ENCODE results near the gene SDCCAG8.
"Not testable (repeated sequence)": the region's sequence is repeated elsewhere in the genome, so short reads cannot be mapped to it uniquely, and the experiment has no call there.

SDCCAG8 gene

DNA sequence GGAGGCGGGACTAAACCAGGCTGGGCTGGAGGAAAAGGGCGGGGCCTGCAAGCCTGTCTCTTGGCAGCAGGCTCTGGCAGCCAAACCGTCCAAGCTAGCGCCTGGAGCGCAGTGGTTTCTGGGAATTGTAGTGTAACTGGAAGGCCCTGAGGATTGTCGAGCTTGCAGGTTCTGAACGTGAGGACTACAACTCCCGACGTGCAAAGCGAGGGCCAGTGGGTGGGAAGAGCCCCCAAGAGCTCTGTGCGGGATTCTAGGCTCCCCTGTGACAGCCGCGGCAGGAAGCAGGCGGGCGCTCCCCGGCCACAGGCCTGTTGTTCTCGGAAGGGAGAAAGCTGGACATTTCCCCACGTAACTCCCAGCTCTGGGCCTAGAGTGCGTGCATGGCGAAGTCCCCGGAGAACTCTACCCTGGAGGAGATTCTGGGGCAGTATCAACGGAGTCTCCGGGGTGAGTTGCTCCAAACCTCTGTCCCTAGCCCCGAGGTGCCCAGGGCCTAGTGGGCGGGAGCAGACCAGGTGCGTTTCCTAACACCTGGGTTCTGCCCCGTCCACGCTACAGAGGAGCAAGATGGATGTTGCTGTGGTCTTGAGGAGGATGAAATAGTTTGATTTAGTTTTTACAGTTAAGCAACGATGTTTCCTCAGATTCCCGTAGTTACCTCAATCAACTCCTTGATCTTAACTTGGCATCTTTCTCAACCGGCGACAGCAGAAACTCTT lies at the start of gene SDCCAG8:
Gene SDCCAG8 (plus strand): TSS at position 251 of the 722 bp plus-strand sequence. CDS start 133 bp downstream, at position 384.
- DNase-seq: peak; percentile 99

GRCh38 chr1:243211984-243212383 lies 43.9 kb upstream of the SDCCAG8 start:
- DNase-seq: not testable (repeated sequence)

- DNase-seq: no peak
Observed at GRCh38 chr1:243213045-243213787, 42.6 kb upstream of the SDCCAG8 start.

DNA sequence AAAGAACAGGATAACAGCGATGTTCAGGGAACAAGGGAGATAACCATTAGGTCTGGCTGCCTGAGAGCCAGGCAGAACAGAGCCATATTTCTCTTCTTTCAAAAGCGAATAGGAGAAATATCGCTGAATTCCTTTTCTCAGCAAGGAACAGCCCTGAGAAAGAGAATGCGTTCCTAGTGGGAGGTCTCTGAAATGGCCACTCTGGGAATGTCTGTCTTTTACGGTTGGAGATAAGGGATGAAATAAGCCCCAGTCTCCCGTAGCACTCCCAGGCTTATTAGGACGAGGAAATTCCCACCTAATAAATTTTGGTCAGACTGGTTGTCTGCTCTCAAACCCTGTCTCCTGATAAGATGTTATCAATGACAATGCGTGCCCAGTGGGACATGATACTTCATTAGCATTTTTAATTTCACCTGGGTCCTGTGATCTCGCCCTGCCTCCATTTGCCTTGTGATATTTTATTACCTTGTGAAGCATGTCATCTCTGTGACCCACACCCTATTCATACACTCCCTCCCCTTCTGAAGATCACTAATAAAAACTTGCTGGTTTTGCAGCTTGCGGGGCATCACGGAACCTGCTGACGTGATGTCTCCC lies 40.5 kb upstream of the SDCCAG8 start:
- DNase-seq: not testable (repeated sequence)

- DNase-seq: no peak
Observed at GRCh38 chr1:243216741-243217140, 39.1 kb upstream of the SDCCAG8 start.

GRCh38 chr1:243217349-243217748 lies 38.5 kb upstream of the SDCCAG8 start:
- DNase-seq: no peak

- DNase-seq: no peak
Observed at GRCh38 chr1:243218059-243218458, 37.8 kb upstream of the SDCCAG8 start.

DNA sequence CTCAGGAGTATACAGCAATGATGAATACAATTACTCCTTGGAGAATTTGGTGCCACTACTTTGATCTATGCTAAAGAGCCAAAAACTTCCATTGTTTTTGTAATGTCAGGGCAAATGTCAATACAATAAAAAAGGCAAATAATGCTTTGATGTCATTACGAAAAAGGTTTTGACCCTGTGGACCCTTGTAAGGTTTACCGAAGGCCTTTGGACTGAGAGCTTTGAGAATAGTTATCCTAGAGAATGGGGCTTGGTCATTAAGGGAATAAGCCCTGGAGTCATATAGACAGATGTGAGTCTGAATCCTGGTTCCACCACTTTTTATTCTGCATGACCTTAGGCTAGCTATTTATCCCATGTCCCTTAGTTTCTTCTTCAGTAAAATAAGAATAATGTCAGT lies 28.2 kb upstream of the SDCCAG8 start:
- no peak for DNase-seq

GRCh38 chr1:243229526-243229925 lies 26.3 kb upstream of the SDCCAG8 start:
- DNase-seq: no peak

GRCh38 chr1:243230914-243231313 lies 24.9 kb upstream of the SDCCAG8 start:
- no peak for DNase-seq

DNA sequence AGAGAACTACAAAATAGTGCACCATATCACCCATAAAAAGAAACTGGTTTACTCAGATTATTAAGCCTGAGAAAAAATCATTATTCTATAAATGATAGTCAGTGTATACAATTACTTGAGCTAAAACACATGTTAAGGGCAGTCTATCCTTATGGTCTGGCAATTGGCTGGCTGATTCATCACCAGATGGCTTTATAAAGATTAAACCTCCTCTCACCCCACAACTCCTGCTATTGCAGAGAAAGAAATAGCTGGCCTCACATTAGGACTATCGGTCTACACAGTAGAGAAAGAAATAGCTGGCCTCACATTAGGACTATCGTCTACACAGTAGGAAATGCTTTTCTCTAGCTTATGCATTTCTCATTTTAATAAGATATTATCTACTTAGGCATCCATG lies 21.9 kb upstream of the SDCCAG8 start:
- no peak for DNase-seq

GRCh38 chr1:243234978-243235647 lies 20.7 kb upstream of the SDCCAG8 start:
- DNase-seq: no peak

GRCh38 chr1:243236604-243237252 lies 19.1 kb upstream of the SDCCAG8 start:
- DNase-seq: no peak

- no peak for DNase-seq
Observed at GRCh38 chr1:243244432-243244841, 11.4 kb upstream of the SDCCAG8 start.

DNA sequence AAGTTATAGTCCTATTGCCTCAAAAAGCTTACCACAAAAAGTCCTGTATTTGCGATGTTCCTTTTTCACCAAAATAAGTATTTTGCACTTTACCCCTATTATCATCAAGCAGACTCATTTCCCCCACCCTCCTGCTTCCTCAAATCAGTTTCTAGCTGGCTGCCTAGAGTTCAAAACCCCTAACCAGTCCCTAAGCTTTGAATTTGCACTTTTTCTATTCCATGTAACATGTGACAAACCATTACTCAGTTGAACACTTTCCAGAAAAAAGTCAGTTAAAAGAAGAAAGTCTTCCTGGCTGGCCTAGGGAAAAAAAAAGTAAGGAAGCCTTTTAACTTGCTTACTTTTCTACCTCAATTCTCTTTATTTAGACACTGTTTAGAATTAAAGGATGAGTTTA lies 8.9 kb upstream of the SDCCAG8 start:
- no peak for DNase-seq

DNA sequence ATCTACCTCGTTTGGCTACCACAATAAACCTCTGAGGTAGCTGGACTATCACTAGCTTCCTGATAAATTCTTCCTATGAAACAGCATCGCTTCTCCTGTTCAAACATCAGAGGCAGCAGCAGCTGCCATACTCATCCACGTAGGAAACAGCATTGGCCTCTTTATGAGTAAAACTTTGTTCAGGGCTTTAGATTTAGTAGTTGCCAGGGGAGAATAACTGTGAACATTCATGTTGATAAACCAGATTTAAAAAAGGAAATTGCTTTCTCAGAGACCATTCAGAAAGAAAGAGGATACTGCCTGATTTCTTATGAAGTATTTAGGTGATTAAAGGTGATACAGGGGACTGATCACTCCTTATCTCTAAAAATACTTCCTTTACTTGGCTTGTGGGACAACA lies 7.9 kb upstream of the SDCCAG8 start:
- no peak for DNase-seq

DNA sequence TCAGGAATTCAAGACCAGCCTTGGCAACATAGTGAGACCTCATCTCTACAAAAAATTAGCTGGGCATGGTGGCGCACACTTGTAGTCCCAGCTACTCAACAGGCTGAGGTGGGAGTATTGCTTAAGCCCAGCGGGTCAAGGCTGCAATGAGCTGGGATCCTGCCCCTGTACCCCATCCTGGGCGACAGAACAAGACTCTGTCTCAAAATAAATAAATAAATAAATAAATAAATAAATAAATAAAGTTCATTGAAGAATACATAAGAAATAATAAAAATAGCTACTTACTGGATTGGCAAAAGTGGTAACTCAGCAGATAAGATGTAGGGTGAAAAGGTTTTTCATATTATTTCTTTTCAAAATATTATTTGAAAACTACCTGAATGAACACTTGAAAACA lies 6.6 kb upstream of the SDCCAG8 start:
- no peak for DNase-seq

DNA sequence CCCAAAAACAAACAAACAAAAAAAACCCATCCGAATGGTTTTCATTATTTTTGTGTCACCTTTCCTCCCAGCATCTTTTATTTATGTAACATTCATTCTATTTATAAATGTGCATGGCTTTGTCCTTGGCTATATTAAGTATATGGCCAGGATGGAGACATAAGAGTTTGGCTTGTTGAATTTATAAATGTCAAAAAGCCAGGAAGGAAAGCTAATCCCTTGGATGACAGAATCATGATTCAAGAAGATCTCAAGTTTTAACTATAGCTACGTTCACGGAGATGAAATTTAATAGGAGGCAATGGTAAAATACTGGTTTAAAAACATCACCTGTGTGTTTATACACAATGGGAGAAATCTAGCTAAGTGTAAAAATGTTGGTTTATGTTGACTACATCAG lies 5.7 kb upstream of the SDCCAG8 start:
- DNase-seq: no peak

DNA sequence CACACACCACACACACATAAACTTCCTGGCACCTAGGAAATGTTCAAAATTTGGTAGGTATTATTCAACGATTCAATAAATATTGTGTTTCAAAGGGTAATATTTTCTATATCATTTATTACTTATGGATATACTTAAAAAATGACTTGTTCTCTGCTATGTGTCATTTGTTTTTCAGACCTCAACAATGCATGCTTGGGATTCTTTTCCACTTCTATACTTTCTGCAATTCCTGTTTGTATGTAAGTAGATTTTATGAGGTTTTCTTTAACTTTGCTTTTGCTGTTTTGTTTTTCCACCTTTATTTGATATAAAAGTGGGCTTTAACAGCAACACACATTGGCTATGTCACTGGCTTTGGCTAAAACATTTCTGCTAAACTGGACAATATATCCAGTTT lies 4.3 kb upstream of the SDCCAG8 start:
- no peak for DNase-seq

DNA sequence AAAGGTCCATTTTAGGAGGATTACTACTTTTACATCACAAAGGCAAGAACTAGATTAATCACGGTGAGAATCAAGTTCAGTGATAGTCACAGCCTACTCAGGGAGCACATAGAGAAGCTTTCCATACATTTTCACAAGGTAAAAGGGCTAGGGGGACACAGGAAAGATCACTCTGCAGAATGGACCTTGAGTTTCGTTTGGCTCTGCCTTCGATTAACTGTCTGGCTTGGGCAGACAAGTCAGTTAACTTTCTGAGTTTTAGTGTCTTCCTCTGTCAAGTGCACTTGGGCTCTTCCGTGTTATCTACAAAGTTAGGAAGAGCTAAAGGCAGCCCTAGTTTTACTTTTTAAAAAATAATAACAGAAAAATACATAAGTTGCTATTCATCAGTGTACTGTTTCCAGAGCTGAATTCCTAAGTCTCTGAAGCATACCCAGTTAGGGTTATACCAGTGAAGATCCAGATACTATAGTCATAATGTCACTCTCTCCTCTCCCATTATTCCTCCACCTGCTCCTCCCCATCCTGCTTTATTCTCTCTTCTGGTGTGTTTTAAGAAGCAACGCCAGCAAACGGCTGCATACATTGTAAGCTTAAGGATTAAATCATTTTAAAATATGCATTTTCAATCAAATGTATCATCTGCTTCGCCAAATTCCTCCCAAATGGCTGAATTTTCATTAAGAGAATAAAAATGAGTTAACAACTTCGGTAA lies 2.5 kb upstream of the SDCCAG8 start:
- no peak for DNase-seq

GRCh38 chr1:243253926-243254232 lies 2.0 kb upstream of the SDCCAG8 start:
- no peak for DNase-seq

- DNase-seq: no peak
Observed at GRCh38 chr1:243254233-243254926, 1.5 kb upstream of the SDCCAG8 start.

Measured in amniotic stem cell (primary cell).